SK-N-SH treated with all-trans-retinoic acid at 6 μM for 48 hours (cell line): Measurements from ENCODE around the gene GSN.

Experiments
- ARNTL ChIP-seq: fragments of 450-650 bp; formaldehyde crosslinking; IDR thresholded peaks from 2 replicates; pipeline ENCODE4 v1.5.0; 2020; ENCODE audit warnings: low read depth, mild to moderate bottlenecking, moderate library complexity, borderline replicate concordance
- TF ChIP-seq, protein P1 (sequence below): fragments of 250-450 bp; sonication (Bioruptor Pico); IDR thresholded peaks from 2 replicates; pipeline ENCODE4 v1.5.1; 2021; ENCODE audit warnings: mild to moderate bottlenecking, moderate library complexity
- TF ChIP-seq, protein P2 (sequence below): fragments of 250-450 bp; sonication (Bioruptor Pico); IDR thresholded peaks from 2 replicates; pipeline ENCODE4 v1.8.0; 2020; ENCODE audit warnings: mild to moderate bottlenecking, moderate library complexity, borderline replicate concordance

DNA sequence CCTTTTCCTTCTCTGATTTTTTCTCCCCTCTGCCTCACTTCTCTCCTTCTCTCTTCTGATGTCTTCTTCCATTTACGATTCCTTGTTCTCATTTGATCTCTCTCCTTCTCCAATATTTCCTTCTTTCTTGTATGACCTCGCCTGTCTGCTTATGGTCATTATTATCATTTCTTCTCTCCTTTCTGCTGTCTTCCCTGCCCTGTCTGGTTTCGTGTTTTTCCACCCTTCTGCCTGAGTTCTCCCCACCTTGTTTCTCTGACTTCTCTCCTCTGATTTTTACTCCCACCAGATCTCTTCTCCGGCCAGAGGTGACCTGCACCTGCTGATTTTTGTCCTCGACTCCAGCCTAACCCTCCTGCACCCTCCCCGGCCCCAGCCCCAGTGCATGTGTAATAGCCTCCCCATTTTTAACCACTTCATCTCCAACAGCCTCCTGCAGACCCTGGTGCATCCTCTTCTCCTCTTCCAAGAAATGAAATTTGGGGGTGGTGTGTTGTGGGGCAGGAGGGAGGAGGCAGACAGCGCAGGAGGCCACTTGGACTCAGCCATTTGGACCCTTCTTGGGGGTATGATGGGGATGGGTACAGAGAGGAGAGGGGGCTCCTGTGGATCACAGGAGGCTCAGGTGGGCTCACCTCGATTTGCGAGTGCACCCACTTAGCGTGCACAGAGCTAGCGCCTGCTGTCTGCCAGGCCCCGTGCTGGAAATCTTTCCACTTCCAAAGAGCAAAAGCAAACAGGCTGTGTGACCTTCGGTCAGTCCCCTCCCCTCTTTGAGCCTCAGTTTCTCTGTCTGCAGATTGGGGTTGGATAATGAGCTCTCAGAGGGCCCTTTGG lies 32.5 kb downstream of the GSN start:
- TF ChIP-seq, protein P1, sequence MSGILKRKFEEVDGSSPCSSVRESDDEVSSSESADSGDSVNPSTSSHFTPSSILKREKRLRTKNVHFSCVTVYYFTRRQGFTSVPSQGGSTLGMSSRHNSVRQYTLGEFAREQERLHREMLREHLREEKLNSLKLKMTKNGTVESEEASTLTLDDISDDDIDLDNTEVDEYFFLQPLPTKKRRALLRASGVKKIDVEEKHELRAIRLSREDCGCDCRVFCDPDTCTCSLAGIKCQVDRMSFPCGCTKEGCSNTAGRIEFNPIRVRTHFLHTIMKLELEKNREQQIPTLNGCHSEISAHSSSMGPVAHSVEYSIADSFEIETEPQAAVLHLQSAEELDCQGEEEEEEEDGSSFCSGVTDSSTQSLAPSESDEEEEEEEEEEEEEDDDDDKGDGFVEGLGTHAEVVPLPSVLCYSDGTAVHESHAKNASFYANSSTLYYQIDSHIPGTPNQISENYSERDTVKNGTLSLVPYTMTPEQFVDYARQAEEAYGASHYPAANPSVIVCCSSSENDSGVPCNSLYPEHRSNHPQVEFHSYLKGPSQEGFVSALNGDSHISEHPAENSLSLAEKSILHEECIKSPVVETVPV (CRISPR knock-in tag): no peak
- TF ChIP-seq ARNTL (CRISPR knock-in tag): no peak
- TF ChIP-seq, protein P2, sequence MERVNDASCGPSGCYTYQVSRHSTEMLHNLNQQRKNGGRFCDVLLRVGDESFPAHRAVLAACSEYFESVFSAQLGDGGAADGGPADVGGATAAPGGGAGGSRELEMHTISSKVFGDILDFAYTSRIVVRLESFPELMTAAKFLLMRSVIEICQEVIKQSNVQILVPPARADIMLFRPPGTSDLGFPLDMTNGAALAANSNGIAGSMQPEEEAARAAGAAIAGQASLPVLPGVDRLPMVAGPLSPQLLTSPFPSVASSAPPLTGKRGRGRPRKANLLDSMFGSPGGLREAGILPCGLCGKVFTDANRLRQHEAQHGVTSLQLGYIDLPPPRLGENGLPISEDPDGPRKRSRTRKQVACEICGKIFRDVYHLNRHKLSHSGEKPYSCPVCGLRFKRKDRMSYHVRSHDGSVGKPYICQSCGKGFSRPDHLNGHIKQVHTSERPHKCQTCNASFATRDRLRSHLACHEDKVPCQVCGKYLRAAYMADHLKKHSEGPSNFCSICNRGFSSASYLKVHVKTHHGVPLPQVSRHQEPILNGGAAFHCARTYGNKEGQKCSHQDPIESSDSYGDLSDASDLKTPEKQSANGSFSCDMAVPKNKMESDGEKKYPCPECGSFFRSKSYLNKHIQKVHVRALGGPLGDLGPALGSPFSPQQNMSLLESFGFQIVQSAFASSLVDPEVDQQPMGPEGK (CRISPR knock-in tag): no peak
